NAMALWA (cell line): ENCODE data around the gene MYOZ3.

Source experiments
- DNase-seq: peaks from one replicate; pipeline ENCODE4 v3.0.0-alpha.2; 2015; ENCODE audit warnings: low spot score

MYOZ3 gene

GRCh38 chr5:150627731-150628545 is 33.1 kb upstream of the MYOZ3 start:
- DNase-seq, result no peak

DNA sequence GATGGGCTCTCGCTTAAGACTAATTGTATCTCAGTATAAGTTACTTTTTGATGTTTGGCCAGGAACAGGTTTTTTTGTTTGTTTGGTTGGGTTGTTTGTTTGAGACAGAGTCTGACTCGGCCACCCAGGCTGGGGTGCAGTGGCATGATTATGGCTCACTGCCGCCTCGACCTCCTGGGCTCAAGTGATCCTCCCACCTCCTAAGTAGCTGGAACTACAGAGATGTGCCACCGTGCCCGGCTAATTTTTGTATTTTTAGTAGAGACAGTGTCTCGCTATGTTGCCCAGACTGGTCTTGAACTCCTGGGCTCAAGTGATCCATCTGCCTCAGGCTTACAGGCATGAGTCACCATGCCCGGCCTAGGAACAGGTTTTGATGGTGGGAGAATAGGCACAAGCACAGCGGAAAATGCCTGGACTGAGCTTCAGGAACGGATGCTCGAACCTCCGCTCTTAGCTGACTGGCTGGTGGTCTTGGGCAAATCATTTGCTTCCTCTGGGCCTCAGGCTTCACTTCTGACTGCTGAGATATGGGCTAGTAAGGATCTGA is 32.0 kb upstream of the MYOZ3 start:
- DNase-seq, result no peak

GRCh38 chr5:150630016-150630415 is 31.0 kb upstream of the MYOZ3 start:
- DNase-seq, result no peak

GRCh38 chr5:150630461-150631325 is 30.4 kb upstream of the MYOZ3 start:
- no peak for DNase-seq

- DNase-seq, result no peak
Measured at GRCh38 chr5:150631326-150631701, 29.7 kb upstream of the MYOZ3 start.

- DNase-seq, result no peak
Measured at GRCh38 chr5:150632305-150633160, 28.5 kb upstream of the MYOZ3 start.

- DNase-seq, result no peak
Measured at GRCh38 chr5:150633429-150633828, 27.6 kb upstream of the MYOZ3 start.

DNA sequence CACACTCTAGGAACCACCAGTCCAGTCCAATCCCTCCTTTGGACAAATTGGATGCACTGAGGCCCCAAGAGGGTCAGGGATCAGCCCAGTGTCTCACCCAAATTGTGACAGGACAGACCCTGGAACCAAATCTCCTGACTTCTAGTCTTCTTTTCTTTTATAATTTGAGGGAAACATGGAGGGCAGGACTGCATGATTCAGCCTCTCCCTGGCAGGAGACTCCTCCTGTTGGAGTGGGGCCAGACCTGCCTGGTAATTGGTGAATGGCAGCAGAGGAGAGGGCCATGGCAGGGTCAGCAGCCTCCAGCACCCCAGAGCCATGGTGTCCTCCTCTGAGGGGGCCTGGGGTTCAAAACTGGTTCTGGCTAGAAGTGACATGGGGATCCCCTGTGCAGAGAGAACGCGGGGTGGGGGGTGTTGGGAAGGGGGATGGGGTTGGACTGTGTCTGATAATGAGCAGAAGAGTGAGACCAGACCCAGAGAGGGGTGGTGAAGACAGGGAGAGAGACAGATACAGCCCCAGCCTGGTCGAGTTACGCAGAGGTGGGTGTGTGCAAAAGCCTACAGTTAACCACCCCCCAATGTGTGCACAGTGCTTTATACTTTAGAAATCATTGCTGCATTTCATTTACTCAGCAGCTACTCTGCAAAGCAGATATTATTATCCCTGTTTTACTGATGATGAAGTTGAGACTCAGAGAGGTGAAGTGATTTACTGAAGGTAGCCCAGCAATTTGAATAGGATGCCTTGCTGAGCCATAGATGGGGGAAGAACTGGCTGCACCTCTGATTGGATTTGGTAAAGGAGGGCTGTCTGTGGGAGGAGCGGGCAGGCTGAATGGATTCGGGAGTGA is 24.4 kb upstream of the MYOZ3 start:
- no peak for DNase-seq

GRCh38 chr5:150637245-150638052 is 23.6 kb upstream of the MYOZ3 start:
- DNase-seq, result no peak

DNA sequence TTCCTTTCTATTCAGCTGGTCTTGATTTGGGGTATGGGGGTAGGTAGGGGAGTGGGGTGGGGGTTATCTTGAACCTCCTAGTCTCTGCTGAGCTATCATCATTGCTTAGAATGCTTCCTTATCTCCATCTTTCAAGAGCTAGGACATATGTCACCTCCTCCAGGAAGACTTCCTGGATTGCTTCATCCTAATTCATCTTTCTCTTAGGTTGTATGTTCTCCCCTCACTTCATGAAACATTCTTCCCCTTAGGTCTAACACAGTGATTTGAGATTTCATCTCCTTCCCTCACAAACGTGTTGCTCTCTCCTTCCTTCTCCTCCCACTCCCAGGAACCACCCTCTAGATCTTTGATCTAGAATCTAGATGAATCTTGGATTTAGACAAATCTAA is 23.0 kb upstream of the MYOZ3 start:
- no peak for DNase-seq

DNA sequence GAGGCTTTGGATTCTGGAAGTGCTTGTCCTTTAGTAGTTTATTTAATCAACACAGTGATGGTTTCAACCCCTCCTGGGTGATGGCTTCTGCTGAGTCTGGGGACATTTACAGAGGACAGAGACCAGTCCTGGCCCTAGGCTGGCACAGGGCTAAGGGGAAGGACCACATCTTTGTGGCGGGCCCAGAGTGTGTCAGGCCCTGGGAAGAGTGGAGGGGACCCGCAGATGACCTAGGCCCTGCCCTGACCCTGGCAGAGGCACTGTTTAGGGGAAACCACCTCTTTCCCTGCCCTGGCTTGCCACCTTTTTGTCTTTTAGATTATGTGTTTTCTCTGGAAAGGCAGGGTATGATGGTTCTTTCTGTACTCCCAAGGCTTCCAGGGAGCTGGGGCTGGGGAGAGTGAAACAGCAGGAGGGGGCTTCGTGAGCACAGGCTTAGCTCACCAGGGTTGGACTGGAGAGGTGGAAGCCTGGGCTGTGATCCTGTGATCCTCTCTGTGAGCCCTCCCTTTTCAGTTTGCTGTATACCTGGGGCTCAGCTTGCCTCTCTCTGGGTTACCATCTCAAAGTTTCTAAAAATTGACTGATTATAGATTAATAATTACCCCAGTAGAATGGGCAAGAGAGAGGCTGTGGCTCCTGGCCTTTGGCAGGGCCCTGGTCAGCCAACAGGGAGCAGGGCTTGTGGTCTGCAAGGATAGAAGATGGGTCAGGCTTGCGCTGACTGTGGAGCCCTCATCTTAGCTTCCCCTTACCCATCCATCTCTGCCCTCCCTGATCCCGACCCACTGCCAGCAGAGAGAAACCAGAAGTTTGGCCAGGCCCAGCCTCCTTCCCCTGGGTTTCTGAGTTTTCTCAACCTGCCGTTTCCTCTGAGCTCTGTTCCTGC is 22.3 kb upstream of the MYOZ3 start:
- no peak for DNase-seq

DNA sequence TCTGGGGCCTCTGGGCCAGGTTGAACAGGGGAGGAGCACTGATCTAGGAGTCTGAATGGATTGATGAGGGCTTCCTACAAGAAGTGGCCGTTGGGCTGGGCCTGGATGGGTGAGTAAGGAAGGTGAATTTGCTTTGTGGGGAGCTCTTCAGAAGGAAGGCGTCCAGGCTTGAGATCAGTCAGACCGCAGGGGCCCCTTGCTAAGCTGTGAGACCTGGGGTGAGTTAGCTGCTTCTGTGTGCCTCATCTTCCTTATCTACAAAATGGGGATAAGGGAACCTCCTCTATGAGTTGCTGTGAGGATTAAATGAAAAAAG is 21.7 kb upstream of the MYOZ3 start:
- no peak for DNase-seq

- no peak for DNase-seq
Measured at GRCh38 chr5:150639751-150640150, 21.3 kb upstream of the MYOZ3 start.

DNA sequence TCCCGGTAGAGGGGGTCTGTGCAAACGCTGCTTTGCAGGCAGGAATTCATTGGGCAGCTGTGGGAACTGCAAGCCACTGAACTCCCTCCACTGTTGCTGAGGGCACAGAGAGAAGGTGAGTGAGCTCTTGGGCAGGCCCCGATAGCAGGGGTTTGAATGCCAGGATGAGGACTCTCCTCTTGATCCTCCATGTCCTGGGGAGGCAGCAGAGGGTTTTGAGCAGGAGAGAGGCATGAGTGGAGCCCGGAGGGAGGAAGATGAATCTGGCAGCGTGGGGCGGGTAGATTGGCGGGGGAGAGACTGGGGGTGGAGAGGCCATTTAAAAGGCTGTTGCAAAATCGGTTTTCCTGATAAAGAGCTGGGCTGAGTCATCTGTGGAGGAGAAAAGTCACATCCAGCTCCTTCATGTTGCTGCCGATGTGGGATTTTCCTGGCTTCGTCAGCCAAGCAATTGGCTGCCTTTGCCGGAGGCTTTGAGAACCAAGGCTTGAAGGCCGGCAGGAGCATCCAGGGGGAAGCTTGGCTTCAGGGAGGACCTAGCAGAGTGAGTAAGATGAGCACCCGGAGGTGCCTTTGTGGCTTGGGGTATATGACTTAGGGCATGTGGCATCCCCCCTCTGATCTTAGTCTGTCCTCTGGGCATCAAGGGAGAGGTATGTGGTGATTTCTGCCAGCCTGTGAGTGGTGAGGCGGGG is 20.6 kb upstream of the MYOZ3 start, which contains the start of gene SYNPO:
Gene SYNPO, plus strand, starts transcription at position 350 of the 695 bp plus-strand sequence. CDS start 7,616 bp downstream, outside the sequence.
- no peak for DNase-seq

- DNase-seq, result no peak
Measured at GRCh38 chr5:150641006-150641570, 20.0 kb upstream of the MYOZ3 start.

DNA sequence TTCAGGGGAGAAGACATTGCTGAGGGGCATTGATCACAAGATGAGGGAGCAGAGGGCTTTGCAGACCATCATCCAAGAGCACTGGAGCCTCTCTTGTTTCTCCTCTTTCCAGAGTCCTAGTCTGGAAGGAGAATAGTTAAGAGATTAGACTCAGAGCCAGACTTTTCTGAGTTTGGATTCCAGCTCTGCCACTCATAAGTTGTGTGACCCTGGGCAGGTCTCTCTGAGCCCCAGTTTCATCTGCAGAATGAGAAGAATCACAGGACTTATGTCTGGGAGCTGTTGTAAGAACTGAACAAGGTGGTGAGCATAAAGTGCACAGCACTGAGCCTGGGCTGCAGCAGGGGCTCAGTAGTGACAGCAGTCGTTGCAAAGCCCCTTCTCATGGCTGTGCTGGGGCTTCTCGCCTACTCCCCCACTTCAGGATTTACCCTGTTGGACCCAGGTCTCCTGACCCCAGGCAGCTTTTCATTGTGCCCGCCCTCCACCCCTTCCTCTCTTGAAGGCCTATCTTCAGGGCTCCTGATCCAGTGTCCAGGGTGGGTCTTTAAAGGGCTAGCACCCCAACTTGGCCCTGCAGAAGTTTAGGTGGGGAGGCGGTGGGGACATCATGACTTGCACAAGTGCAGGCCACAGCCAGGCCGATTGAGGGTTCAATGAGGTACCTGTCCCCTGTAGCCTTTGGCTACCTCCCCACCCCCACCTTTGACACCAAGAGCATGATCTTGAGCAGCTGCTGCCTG is 19.1 kb upstream of the MYOZ3 start:
- DNase-seq, result no peak

GRCh38 chr5:150642567-150642927 is 18.5 kb upstream of the MYOZ3 start:
- DNase-seq, result no peak
